Vagina (tissue), 2 donors: ENCODE measurements around the gene ISCA1. TPM values are rescaled to one million over a fixed set of nuclear protein-coding genes. Genes with fewer than 3 reads are reported as not detected.

Experiments
- DNase-seq, 2 donors: peaks; one replicate each; pipeline ENCODE4 v3.0.0-alpha.2; 2017; ENCODE audit errors: extremely low spot score in 2 of 2
- H3K27ac ChIP-seq: fragments of 200-600 bp; sonication (generic); one replicate; pipeline ENCODE4 v1.5.1; 2019
- H3K27me3 ChIP-seq: fragments of 200-600 bp; sonication (generic); one replicate; pipeline ENCODE4 v1.5.1; 2019
- H3K36me3 ChIP-seq, 2 donors: fragments of 200-600 bp; sonication (generic); one replicate each; pipeline ENCODE4 v1.5.1; 2017 to 2019
- H3K4me1 ChIP-seq: fragments of 200-600 bp; sonication (generic); one replicate; pipeline ENCODE4 v1.5.1; 2019
- H3K4me3 ChIP-seq, 2 donors: fragments of 200-600 bp; sonication (generic); 1 replicate in 1 of 2; 2 replicates in 1 of 2; pipeline ENCODE4 v1.5.1; 2016 to 2019
- H3K9me3 ChIP-seq: fragments of 200-600 bp; sonication (generic); one replicate; pipeline ENCODE4 v1.5.1; 2019
- POLR2A ChIP-seq, 2 donors: fragments of 450-650 bp; IDR thresholded peaks; one replicate each; pipeline ENCODE4 v1.6.1; 2017; ENCODE audit warnings: antibody characterized with exemption in 2 of 2, mild to moderate bottlenecking in 2 of 2, moderate library complexity in 2 of 2
- POLR2AphosphoS5 ChIP-seq, 2 donors: sonication (generic); formaldehyde crosslinking; IDR thresholded peaks; one replicate each; pipeline ENCODE4 v1.9.0; 2017; ENCODE audit warnings: antibody characterized with exemption in 2 of 2, mild to moderate bottlenecking in 2 of 2, low read depth in 1 of 2; ENCODE audit not compliant: insufficient read depth in 1 of 2
- intact Hi-C: fragments of 100-400 bp; cut with DNase I; formaldehyde crosslinking; loops from one replicate; pipeline ENCODE4 v1.15.1; 2023
- small RNA-seq: library from RNA; depleted of rRNA; stranded (forward); fragments of <200 nt; gene quantifications from one replicate; pipeline ENCODE3, GENCODE V24; 2016
- total RNA-seq: library from RNA; depleted of rRNA; stranded (reverse); fragments of >200 nt; gene quantifications from one replicate; pipeline ENCODE4 v1.2.3, GENCODE V29; 2016
- TF ChIP-seq, protein P1 (sequence below), 3 experiments: fragments of 450-650 bp in 2 of 3; fragments of 200-600 bp in 1 of 3; sonication (generic) in 1 of 3; IDR thresholded peaks; one replicate each; pipeline ENCODE4 v1.5.1; 2017 to 2019; ENCODE audit warnings: antibody characterized with exemption in 3 of 3, mild to moderate bottlenecking in 2 of 3, moderate library complexity in 2 of 3

The ISCA1 gene
- total RNA-seq, 1 donor from 2014 or later: 20.4 TPM

DNA sequence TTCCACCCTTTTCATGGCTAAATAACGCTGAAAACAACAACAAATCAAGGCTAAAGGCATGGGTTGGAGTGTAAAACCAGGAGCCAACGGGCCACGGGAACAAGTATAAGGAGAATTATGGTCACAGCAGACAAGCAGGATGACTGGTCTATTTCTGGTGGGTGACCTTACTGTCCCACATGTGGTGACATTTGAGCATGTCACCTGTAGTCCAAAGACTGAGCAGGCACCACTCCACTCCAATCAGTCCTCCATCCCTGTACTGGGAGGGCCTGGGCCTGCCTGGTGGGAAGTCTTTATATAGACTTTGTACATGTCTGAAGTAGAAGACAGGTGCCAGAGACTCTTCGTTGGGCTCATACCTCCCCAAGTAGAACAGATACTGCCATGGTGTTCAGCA is 59.7 kb downstream of the ISCA1 start:
- Histone ChIP-seq H3K4me3 (no peak overlapping the region), H3K27me3 (no peaks in the 10 kb centered on the region), H3K9me3 (no peaks in the 10 kb centered on the region), H3K27ac (no peak overlapping the region), H3K36me3 (no peaks in the 10 kb centered on the region), H3K4me1 (no peaks in the 10 kb centered on the region)
- TF ChIP-seq, protein P1, sequence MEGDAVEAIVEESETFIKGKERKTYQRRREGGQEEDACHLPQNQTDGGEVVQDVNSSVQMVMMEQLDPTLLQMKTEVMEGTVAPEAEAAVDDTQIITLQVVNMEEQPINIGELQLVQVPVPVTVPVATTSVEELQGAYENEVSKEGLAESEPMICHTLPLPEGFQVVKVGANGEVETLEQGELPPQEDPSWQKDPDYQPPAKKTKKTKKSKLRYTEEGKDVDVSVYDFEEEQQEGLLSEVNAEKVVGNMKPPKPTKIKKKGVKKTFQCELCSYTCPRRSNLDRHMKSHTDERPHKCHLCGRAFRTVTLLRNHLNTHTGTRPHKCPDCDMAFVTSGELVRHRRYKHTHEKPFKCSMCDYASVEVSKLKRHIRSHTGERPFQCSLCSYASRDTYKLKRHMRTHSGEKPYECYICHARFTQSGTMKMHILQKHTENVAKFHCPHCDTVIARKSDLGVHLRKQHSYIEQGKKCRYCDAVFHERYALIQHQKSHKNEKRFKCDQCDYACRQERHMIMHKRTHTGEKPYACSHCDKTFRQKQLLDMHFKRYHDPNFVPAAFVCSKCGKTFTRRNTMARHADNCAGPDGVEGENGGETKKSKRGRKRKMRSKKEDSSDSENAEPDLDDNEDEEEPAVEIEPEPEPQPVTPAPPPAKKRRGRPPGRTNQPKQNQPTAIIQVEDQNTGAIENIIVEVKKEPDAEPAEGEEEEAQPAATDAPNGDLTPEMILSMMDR (IDR thresholded peaks at IDR 0.05): no peak
- TF ChIP-seq POLR2AphosphoS5 (IDR thresholded peaks at IDR 0.05; ENCODE audit: insufficient read depth in 1 of 2, low read depth in 1 of 2): no peak
- TF ChIP-seq POLR2A (IDR thresholded peaks at IDR 0.05): no peak
- intact Hi-C loops: no loop called here
- DNase-seq: no peak

DNA sequence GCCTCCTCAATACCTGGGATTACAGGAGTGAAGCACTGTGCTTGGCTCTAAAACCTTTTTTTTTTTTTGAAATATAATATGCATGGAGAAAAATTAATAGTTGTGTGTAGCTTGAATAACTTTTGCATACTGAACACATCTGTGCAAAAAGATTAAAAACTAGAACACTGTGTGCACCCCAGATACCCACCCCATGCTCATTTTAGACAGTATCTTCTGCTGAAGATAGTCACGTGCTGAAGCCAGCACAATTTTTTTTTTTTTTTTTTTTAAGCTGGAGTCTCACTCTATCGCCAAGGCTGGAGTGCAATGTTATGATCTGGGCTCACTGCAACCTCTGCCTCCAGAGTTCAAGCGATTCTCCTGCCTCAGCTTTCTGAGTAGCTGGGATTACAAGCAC is 62.7 kb downstream of the ISCA1 start:
- no peak for DNase-seq
- no peaks in the 10 kb centered on the region for H3K27me3 ChIP-seq
- H3K36me3 ChIP-seq: no peaks in the 10 kb centered on the region
- intact Hi-C loops: no loop called here
- H3K4me3 ChIP-seq: no peak overlapping the region
- TF ChIP-seq POLR2A (IDR thresholded peaks at IDR 0.05): no peak
- TF ChIP-seq POLR2AphosphoS5 (IDR thresholded peaks at IDR 0.05; ENCODE audit: insufficient read depth in 1 of 2, low read depth in 1 of 2): no peak
- TF ChIP-seq, protein P1 (IDR thresholded peaks at IDR 0.05): no peak
- no peaks in the 10 kb centered on the region for H3K4me1 ChIP-seq
- H3K9me3 ChIP-seq: no peaks in the 10 kb centered on the region
- H3K27ac ChIP-seq: no peak overlapping the region

- TF ChIP-seq POLR2A (IDR thresholded peaks at IDR 0.05) (no peak), POLR2AphosphoS5 (IDR thresholded peaks at IDR 0.05; ENCODE audit: insufficient read depth in 1 of 2, low read depth in 1 of 2) (no peak)
- TF ChIP-seq, protein P1 (IDR thresholded peaks at IDR 0.05): no peak
- Histone ChIP-seq H3K4me3 (no peak overlapping the region), H3K4me1 (no peaks in the 10 kb centered on the region), H3K27me3 (no peaks in the 10 kb centered on the region), H3K36me3 (no peaks in the 10 kb centered on the region), H3K9me3 (no peaks in the 10 kb centered on the region), H3K27ac (no peak overlapping the region)
- no peak for DNase-seq
- intact Hi-C loops: no loop called here
These were observed 65.1 kb downstream of the ISCA1 start for GRCh38 chr9:86217076-86217755.

Small RNA genes within 50 kb of the gene (small RNA-seq; reads per million reads assigned to genes)
- gene AL137849.1 (not detected), gene RN7SKP264 (not detected)

Other genes with a start within 250 kb of the ISCA1 start
- gene GOLM1, start 183.0 kb downstream of the ISCA1 start, total RNA-seq: 14.7 TPM
- not detected for gene C9orf153, start 22.9 kb downstream of the ISCA1 start, total RNA-seq
- gene TUT7, start 71.9 kb upstream of the ISCA1 start, total RNA-seq: 72.4 TPM